HG02623 (cell line): Measurements from ENCODE around the gene PARD6B.
"Not testable (repeated sequence)": the region's sequence is repeated elsewhere in the genome, so short reads cannot be mapped to it uniquely, and the experiment has no call there.

Source experiments
- ATAC-seq: cut with Tn5 transposase; IDR thresholded peaks from one replicate; pipeline ENCODE4 v1.9.1; 2021; ENCODE audit warnings: moderate library complexity; ENCODE audit not compliant: unreplicated experiment

Gene PARD6B

GRCh38 chr20:50731055-50731929 lies at the start of gene PARD6B:
Gene PARD6B (plus strand): TSS chr20:50731580. CDS start chr20:50731787, 207 bp downstream.
- ATAC-seq: peak; percentile 89

GRCh38 chr20:50682065-50682464 lies 49.3 kb upstream of the PARD6B start:
- ATAC-seq: no peak

GRCh38 chr20:50682947-50683530 lies 48.3 kb upstream of the PARD6B start:
- ATAC-seq: no peak

GRCh38 chr20:50683570-50683969 lies 47.8 kb upstream of the PARD6B start:
- ATAC-seq: no peak

GRCh38 chr20:50686821-50687220 lies 44.6 kb upstream of the PARD6B start:
- no peak for ATAC-seq

GRCh38 chr20:50688256-50688975 lies 43.0 kb upstream of the PARD6B start:
- ATAC-seq: no peak

GRCh38 chr20:50689864-50690649 lies 41.3 kb upstream of the PARD6B start:
- no peak for ATAC-seq

- no peak for ATAC-seq
These were observed 40.5 kb upstream of the PARD6B start, which contains the start of gene RIPOR3 for GRCh38 chr20:50690650-50691572. Gene RIPOR3 (minus strand): TSS chr20:50691542. CDS start chr20:50691128, 414 bp downstream.

GRCh38 chr20:50691573-50692551 lies 39.5 kb upstream of the PARD6B start:
- ATAC-seq: no peak

GRCh38 chr20:50692552-50692933 lies 38.8 kb upstream of the PARD6B start:
- no peak for ATAC-seq

- no peak for ATAC-seq
These were observed 38.4 kb upstream of the PARD6B start for GRCh38 chr20:50693001-50693400.

- no peak for ATAC-seq
These were observed 36.8 kb upstream of the PARD6B start for GRCh38 chr20:50694379-50695134.

- ATAC-seq: no peak
These were observed 36.1 kb upstream of the PARD6B start for GRCh38 chr20:50695135-50695872.

GRCh38 chr20:50698255-50698654 lies 33.1 kb upstream of the PARD6B start:
- ATAC-seq: not testable (repeated sequence)

GRCh38 chr20:50699688-50700087 lies 31.7 kb upstream of the PARD6B start:
- ATAC-seq: no peak

- no peak for ATAC-seq
These were observed 30.1 kb upstream of the PARD6B start for GRCh38 chr20:50701041-50701963.
